ENCODE data around the gene KIRREL3.

The KIRREL3 gene

DNA sequence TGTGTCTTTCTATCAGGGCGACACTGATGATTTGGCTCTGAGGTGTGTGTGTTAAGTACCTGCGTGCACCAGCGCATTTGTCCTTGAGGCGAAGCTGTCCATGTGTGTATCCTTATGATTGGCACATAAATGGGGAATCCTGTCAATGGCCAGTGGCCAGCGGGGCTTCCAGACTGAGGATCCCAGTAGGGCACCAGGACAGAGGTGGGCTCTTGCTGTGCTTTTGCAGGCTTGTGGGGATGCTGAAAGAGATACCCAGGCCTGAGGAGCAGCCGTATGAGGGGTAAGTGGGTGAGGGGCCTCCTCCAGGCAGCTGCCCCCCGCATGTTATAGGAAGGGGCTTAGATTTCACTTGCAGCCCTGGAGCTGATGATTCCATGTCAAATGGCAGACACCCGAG is 488.3 kb downstream of the KIRREL3 start:
- no peak for DNase-seq (ENCODE audit: low read depth in 2 of 2)

GRCh38 chr11:126511475-126512115 is 489.0 kb downstream of the KIRREL3 start:
- no peak for DNase-seq (ENCODE audit: low read depth in 2 of 2)

- DNase-seq (ENCODE audit: low read depth in 2 of 2), result no peak
Observed at GRCh38 chr11:126510621-126511370, 489.8 kb downstream of the KIRREL3 start.

DNA sequence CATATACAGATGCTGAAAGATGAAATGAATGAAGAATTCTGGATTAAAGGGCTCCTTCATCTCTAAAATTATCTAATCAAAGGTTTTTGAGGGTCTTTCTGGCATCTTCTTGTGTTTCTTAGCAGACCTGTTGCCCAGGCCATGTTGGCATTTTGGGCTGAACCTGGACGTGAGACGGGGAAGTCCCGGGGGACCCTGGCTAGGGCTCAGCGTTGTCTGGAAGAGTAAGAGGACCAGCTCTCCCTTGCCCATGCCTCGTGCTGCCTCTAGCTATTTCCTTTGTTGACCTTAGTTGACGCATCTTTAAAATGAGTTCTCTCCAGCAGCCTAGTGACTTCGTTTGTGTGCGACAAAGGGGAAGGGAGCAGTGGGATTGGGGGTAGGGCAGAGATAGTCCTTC is 492.9 kb downstream of the KIRREL3 start:
- DNase-seq (ENCODE audit: low read depth in 2 of 2), result no peak

GRCh38 chr11:126506789-126507188 is 493.8 kb downstream of the KIRREL3 start:
- DNase-seq (ENCODE audit: low read depth in 2 of 2), result no peak

DNA sequence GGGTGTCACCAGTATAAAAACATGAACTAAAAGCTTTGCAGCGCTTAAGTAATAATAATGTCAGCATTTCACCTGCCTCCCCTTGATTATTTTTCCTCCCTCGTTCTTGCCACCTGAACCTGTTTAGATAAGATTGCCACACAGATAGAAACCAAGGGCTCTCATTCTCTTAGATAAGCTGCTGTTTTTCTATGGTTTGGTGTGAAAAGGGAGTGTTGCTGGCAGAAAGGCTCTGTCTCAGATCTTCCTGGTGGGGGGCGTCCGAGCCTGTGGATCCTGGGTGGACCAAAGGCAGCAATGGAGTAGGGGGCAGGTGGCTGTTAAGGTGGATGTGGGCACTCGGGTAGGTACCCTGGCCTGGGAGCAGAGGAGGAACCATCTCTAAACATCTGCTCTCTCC is 497.6 kb downstream of the KIRREL3 start:
- no peak for DNase-seq (ENCODE audit: low read depth in 2 of 2)

GRCh38 chr11:126502159-126502558 is 498.4 kb downstream of the KIRREL3 start:
- DNase-seq (ENCODE audit: low read depth in 2 of 2), result no peak

DNA sequence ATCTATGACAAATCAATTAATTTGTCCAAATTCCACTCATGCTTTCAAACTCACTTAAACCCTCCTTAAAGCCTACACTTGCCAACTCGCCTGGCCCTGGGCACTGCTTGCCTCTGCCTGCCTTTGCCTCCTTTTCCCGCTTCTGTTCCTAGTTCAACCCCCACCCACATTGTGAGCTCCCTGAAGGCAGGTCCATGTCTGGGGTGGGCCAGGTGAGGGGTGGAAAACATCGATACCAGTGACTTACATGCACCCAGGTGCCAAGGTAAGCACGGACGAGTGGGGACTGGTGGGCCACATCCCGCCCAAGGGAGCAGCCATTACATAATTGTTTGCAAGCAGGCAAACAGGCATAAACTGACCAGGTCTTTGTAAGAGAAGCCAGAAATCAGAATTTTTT is 498.9 kb downstream of the KIRREL3 start:
- DNase-seq (ENCODE audit: low read depth in 2 of 2), result no peak

GRCh38 chr11:126500981-126501380 is 499.6 kb downstream of the KIRREL3 start:
- no peak for DNase-seq (ENCODE audit: low read depth in 2 of 2)

DNA sequence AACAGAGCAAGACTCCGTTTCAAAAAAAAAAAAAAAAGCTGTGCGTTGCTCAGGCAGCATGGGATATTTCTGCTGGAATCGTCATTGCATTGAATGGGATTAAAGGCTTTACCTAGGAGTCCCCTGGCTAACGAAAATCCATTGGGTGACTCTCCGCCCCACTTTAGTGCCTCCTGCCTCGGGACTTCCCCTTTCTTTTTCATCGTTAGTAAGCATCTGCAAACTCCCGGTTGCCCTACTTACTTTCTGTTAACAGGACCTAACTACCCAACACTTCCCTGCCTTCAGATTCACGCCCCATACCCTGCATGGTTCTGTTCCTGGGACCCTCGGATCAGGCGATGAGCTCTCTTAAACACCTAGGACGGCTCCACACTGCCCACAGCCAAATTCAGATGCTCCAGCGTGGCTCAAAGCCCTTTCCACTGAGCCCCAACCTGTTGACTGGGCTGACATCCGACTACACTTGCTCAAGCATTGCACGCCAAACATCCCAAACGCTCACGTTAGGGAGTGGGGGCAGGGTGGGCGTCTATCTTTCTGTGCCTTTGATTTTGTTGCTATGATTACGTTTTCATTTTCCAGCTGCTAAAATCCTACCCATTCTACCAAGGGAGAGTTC is 501.3 kb downstream of the KIRREL3 start:
- no peak for DNase-seq (ENCODE audit: low read depth in 2 of 2)

- no peak for DNase-seq (ENCODE audit: low read depth in 2 of 2)
Observed at GRCh38 chr11:126498281-126498680, 502.3 kb downstream of the KIRREL3 start.

DNA sequence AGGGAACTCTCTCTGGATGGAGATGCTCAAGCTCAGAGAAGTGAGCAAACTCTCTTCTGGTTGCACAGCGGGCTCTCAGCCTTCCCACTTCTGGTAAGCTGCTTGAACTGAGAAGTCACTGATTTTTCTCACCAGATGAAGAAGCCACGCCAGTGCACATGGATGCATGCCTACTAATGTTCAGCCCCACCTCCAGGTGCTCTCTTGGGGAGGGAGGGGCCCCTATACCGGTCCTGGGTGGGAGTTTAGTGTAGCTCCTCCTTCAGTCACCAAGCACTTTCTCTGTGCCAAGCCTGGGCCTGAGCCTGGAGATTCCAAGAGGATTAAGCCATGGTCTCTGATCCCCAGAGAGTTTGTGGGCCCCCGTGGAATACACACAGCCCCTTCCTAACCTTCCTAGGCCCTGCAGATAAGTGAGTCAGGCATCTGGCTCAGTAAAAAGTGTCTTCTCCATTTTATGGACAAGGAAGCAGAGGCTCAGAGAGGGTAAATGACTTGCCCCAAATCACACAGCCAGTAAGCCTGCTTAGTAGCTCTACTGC is 502.9 kb downstream of the KIRREL3 start:
- no peak for DNase-seq (ENCODE audit: low read depth in 2 of 2)

GRCh38 chr11:126496576-126497337 is 503.8 kb downstream of the KIRREL3 start:
- DNase-seq (ENCODE audit: low read depth in 2 of 2), result no peak

GRCh38 chr11:126495281-126496220 is 505.0 kb downstream of the KIRREL3 start:
- DNase-seq (ENCODE audit: low read depth in 2 of 2), result no peak

- DNase-seq (ENCODE audit: low read depth in 2 of 2), result no peak
Observed at GRCh38 chr11:126494831-126495230, 505.7 kb downstream of the KIRREL3 start.

DNA sequence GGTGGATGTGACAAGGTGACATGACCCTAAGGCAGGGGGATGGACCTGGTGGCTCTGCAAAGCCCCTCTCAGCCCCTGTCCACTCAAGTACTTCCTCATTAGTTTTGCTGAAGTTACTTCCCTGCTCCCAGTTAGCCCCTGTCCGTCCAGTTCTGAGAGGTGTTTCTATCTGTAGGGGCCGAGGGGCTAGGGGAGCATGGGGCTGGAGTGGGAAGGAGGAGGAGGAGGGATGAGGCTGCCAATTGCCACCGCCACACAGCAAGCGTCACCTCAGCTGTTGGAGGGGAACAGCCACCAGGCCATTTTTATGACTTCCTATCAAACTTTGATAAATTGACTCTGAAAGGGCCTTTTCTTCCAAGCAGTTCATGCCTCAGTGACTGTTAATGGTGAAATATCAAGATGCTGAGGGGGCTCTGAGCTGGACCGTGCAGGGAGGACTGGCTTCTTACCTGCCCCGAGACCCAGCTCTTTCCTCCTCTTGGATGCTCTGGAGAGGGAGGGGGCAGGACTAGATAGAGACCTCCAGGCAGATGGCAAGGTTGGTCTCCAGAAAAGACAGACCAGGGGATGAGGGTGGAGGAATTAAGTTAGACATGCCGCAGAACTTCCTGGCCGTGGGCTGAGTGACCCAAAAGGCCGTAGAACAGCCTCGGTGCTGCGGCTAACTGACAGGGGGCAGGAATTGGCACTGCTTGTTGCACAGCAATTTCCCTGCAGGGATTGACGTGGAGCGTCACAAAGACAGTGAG is 508.1 kb downstream of the KIRREL3 start:
- no peak for DNase-seq (ENCODE audit: low read depth in 2 of 2)

DNA sequence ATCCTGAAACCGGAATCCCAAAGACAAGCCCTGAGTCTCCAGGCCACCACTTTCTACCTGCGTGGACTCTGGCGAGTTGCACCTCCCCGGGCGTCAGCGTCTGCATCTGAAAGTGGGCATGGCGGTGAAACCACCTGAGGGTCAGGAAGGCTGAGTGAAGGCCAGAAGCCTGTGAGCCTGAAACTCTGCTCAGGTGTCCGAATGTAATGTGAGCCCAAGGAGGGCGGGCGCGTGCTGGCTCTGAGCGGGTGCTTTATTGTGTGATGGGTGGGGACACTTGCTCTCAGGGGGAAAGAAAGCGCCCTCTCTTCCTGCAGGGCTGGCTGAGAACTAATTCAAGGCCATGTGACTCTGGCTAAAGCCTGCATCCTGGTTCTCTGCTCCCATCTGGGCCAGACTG is 509.5 kb downstream of the KIRREL3 start:
- DNase-seq (ENCODE audit: low read depth in 2 of 2), result no peak

GRCh38 chr11:126489836-126490660 is 510.5 kb downstream of the KIRREL3 start:
- DNase-seq (ENCODE audit: low read depth in 2 of 2), result no peak

Data from stimulated activated CD8-positive, alpha-beta memory T cell treated with anti-CD3 and anti-CD28 coated beads, Interleukin-15, amount 100 ng/mL, for 4 hours (primary cell).